Keratinocyte (primary cell): ENCODE data around the gene DIPK1A. TPM values are rescaled to one million over a fixed set of nuclear protein-coding genes. Genes with fewer than 3 reads are reported as not detected.

Source experiments
- DNase-seq: peaks from one replicate; pipeline ENCODE4 v3.0.0-alpha.2; 2011; ENCODE audit warnings: low read depth, missing footprints, low spot score
- FAIRE-seq: peaks from 2 replicates; lab custom pipeline; 2011; peaks lifted over from hg19 to GRCh38; lab: Jason Lieb, UNC
- H2AFZ ChIP-seq: 2 replicates; pipeline ENCODE4 v1.6.0; 2012; ENCODE audit warnings: low read length, control low read depth, inconsistent platforms; ENCODE audit not compliant: control insufficient read depth
- H3K27ac ChIP-seq: 2 replicates; pipeline ENCODE4 v1.5.1; 2011; ENCODE audit warnings: low read length; ENCODE audit not compliant: control insufficient read depth, insufficient read depth
- H3K27me3 ChIP-seq: 3 replicates; pipeline ENCODE4 v1.6.0; 2011; ENCODE audit warnings: low read length; ENCODE audit not compliant: control insufficient read depth, insufficient read depth; ENCODE audit errors: extremely low read depth
- H3K36me3 ChIP-seq, 2 experiments: 2 replicates in 1 of 2; 3 replicates in 1 of 2; pipeline ENCODE4 v1.5.1; 2011; ENCODE audit warnings: low read length in 2 of 2, mild to moderate bottlenecking in 1 of 2; ENCODE audit not compliant: control insufficient read depth in 2 of 2, insufficient read depth in 2 of 2; ENCODE audit errors: extremely low read depth in 1 of 2
- H3K4me1 ChIP-seq: 3 replicates; pipeline ENCODE4 v1.5.1; 2011; ENCODE audit warnings: low read length; ENCODE audit not compliant: control insufficient read depth, insufficient read depth; ENCODE audit errors: extremely low read depth
- H3K4me2 ChIP-seq: 3 replicates; pipeline ENCODE4 v1.6.0; 2011; ENCODE audit warnings: low read depth, low read length; ENCODE audit not compliant: control insufficient read depth, insufficient read depth; ENCODE audit errors: extremely low read depth
- H3K4me3 ChIP-seq, 3 experiments: fragments of 200-600 bp in 1 of 3; sonication (generic) in 1 of 3; 2 replicates in 2 of 3; 3 replicates in 1 of 3; pipeline ENCODE4 v1.5.1; 2011 to 2016; ENCODE audit warnings: low read length in 3 of 3, mild to moderate bottlenecking in 3 of 3, control low read depth in 2 of 3, inconsistent platforms in 1 of 3, low read depth in 1 of 3, mixed read lengths in 1 of 3, mixed run types in 1 of 3, moderate library complexity in 1 of 3; ENCODE audit not compliant: control insufficient read depth in 2 of 3, insufficient read depth in 2 of 3; ENCODE audit errors: extremely low read depth in 1 of 3
- H3K79me2 ChIP-seq: 2 replicates; pipeline ENCODE4 v1.6.0; 2012; ENCODE audit warnings: low read length; ENCODE audit not compliant: control insufficient read depth, insufficient read depth
- H3K9ac ChIP-seq: 3 replicates; pipeline ENCODE4 v1.6.0; 2011; ENCODE audit warnings: low read length; ENCODE audit not compliant: control insufficient read depth, insufficient read depth; ENCODE audit errors: extremely low read depth
- H3K9me1 ChIP-seq: 3 replicates; pipeline ENCODE4 v1.6.0; 2011; ENCODE audit warnings: low read length; ENCODE audit not compliant: control insufficient read depth, insufficient read depth; ENCODE audit errors: extremely low read depth
- H3K9me3 ChIP-seq: 2 replicates; pipeline ENCODE4 v1.5.1; 2012; ENCODE audit warnings: low read depth, low read length; ENCODE audit not compliant: control insufficient read depth
- H4K20me1 ChIP-seq: 3 replicates; pipeline ENCODE4 v1.6.0; 2011; ENCODE audit warnings: low read length; ENCODE audit not compliant: control insufficient read depth, insufficient read depth; ENCODE audit errors: extremely low read depth
- EZH2 ChIP-seq: IDR thresholded peaks from one replicate; pipeline ENCODE4 v1.6.1; 2012; ENCODE audit warnings: inconsistent platforms, mild to moderate bottlenecking, low read length, moderate library complexity
- dilution Hi-C: fragments of 300-500 bp; cut with MboI; formaldehyde crosslinking; loops from one replicate; pipeline ENCODE4 v1.7.0; 2020; ENCODE audit warnings: low sequenced_read_pairs; ENCODE audit not compliant: extremely low pct_ligation_motif_present
- polyA plus RNA-seq, 5 experiments: library from polyadenylated mRNA; depleted of rRNA in 3 of 5; stranded (reverse) in 3 of 5; stranded (forward) in 1 of 5; unstranded in 1 of 5; fragments of >200 nt; gene quantifications; 1 replicate in 1 of 5; 2 replicates in 3 of 5; 3 replicates in 1 of 5; pipeline versions ENCODE4 v1.2.1 to v1.2.3, GENCODE V29; 2011 to 2012; ENCODE audit warnings: missing spikeins in 2 of 5, low read depth in 1 of 5, low replicate concordance in 1 of 5
- TF ChIP-seq, protein P1 (sequence below), 3 experiments: IDR thresholded peaks in 1 of 3; conservative IDR thresholded peaks in 1 of 3; optimal IDR thresholded peaks in 1 of 3; 2 replicates in 2 of 3; 3 replicates in 1 of 3; pipeline versions ENCODE3 to v1.5.1; 2011; ENCODE audit warnings: low read length in 3 of 3, mild to moderate bottlenecking in 3 of 3, moderate library complexity in 2 of 3, control low read depth in 1 of 3, inconsistent platforms in 1 of 3; ENCODE audit not compliant: insufficient read depth in 2 of 3; ENCODE audit errors: extremely low read depth in 1 of 3

DIPK1A gene
- polyA plus RNA-seq, 1 donor (not counting 4 experiments of a cell fraction or from before 2014, with no cell fraction given): 22.0 TPM

DNA sequence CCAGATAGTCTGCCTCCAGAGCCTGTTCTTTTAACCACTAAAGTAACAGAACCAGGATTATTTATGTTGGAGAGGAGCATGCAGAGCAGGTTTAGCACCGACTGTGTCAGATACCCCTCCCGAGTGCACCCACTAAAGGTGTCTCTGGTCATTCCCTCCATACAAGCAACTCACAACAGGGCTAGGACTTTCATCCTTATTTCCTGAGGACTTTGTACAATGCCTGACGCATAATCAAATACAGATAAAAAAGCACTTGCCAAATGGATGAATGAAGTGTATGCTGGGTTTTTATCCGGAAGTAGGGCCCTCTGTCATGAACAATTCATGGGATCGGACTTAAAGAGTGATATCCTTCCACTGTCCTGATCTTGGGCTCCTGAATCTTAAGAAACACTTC is 103.4 kb downstream of the DIPK1A start:
- TF ChIP-seq, protein P1, sequence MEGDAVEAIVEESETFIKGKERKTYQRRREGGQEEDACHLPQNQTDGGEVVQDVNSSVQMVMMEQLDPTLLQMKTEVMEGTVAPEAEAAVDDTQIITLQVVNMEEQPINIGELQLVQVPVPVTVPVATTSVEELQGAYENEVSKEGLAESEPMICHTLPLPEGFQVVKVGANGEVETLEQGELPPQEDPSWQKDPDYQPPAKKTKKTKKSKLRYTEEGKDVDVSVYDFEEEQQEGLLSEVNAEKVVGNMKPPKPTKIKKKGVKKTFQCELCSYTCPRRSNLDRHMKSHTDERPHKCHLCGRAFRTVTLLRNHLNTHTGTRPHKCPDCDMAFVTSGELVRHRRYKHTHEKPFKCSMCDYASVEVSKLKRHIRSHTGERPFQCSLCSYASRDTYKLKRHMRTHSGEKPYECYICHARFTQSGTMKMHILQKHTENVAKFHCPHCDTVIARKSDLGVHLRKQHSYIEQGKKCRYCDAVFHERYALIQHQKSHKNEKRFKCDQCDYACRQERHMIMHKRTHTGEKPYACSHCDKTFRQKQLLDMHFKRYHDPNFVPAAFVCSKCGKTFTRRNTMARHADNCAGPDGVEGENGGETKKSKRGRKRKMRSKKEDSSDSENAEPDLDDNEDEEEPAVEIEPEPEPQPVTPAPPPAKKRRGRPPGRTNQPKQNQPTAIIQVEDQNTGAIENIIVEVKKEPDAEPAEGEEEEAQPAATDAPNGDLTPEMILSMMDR (optimal IDR thresholded peaks at IDR 0.05 in 1 of 3, IDR thresholded peaks at IDR 0.05 in 1 of 3, conservative IDR thresholded peaks at IDR 0.05 in 1 of 3; ENCODE audit: extremely low read depth in 1 of 3, insufficient read depth in 2 of 3, low read length in 3 of 3): no peak
- TF ChIP-seq EZH2: no peak
- H3K4me2 ChIP-seq: no peak overlapping the region
- H3K9me1 ChIP-seq: no peaks in the 10 kb centered on the region
- no peaks in the 10 kb centered on the region for H3K27me3 ChIP-seq
- no peak overlapping the region for H3K4me3 ChIP-seq
- no peak overlapping the region for H2AFZ ChIP-seq
- H3K27ac ChIP-seq: no peak overlapping the region
- FAIRE-seq (no peak), DNase-seq (no peak)
- H3K79me2 ChIP-seq: no peaks in the 10 kb centered on the region
- no peaks in the 10 kb centered on the region for H3K9me3 ChIP-seq
- H3K36me3 ChIP-seq: no peaks in the 10 kb centered on the region
- peaks cover 4% of the 10 kb centered on the region for H3K4me1 ChIP-seq
- dilution Hi-C loops: no loop called here
- no peaks in the 10 kb centered on the region for H4K20me1 ChIP-seq
- no peak overlapping the region for H3K9ac ChIP-seq

DNA sequence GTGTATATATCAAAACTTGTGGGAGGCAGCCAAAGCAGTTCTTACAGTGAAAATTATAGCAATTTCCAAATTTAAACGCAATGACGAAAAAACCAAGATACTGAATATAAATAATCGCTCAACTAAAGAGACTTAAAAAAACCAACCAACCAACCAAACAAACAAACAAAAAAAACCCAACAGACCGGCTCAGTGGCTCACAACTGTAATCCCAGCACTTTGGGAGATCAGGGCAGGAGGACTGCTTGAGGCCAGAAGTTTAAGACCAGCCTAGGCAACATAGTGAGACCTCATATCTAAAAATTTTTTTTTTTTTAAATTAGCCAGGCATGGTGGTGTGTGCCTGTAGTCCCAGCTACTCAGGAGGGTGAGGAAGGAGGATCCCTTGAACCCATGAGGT is 106.0 kb downstream of the DIPK1A start:
- peaks cover 15% of the 10 kb centered on the region for H3K4me1 ChIP-seq
- H3K27ac ChIP-seq: no peak overlapping the region
- no peak for DNase-seq
- H4K20me1 ChIP-seq: no peaks in the 10 kb centered on the region
- H3K9me3 ChIP-seq: no peaks in the 10 kb centered on the region
- TF ChIP-seq, protein P1 (optimal IDR thresholded peaks at IDR 0.05 in 1 of 3, IDR thresholded peaks at IDR 0.05 in 1 of 3, conservative IDR thresholded peaks at IDR 0.05 in 1 of 3; ENCODE audit: extremely low read depth in 1 of 3, insufficient read depth in 2 of 3, low read length in 3 of 3): no peak
- no peak for TF ChIP-seq EZH2
- no peak overlapping the region for H3K4me3 ChIP-seq
- H3K9ac ChIP-seq: no peak overlapping the region
- no peak overlapping the region for H3K4me2 ChIP-seq
- no peaks in the 10 kb centered on the region for H3K79me2 ChIP-seq
- H2AFZ ChIP-seq: no peak overlapping the region
- FAIRE-seq: no peak
- H3K36me3 ChIP-seq: no peaks in the 10 kb centered on the region
- no peaks in the 10 kb centered on the region for H3K27me3 ChIP-seq
- dilution Hi-C loops: no loop called here
- H3K9me1 ChIP-seq: no peaks in the 10 kb centered on the region
